Stimulated activated CD4-positive, alpha-beta T cell treated with anti-CD3 and anti-CD28 coated beads, Interleukin-1b, Interleukin-23, amount 100 ng/mL, for 1 hour (primary cell): ENCODE results near the gene NPEPL1.
"Not testable (repeated sequence)": the region's sequence is repeated elsewhere in the genome, so short reads cannot be mapped to it uniquely, and the experiment has no call there.

Experiments
- DNase-seq, 2 donors: peaks; one replicate each; pipeline ENCODE4 v3.0.0-alpha.2; 2020; ENCODE audit warnings: low read depth in 2 of 2

Gene NPEPL1

DNA sequence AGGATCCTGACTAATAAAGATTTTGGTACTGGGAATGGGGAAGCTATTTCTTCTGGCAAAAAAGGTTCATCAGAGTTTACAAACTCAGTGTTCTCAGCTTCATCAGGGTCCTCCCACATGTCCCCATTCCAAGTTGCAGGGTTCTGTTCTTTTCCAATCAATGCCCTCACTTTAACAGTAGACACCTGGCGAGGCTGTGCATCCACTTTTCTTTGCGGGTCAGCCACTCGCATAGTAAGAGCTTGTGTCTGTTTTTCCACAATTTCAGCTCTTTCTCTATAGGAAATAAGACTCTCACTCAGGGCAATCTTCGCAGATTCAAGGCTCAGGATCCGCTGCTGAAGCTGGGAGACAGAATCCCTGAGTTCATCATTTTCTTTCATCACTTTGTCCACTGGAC is 65.0 kb downstream of the NPEPL1 start:
- not testable (repeated sequence) for DNase-seq

GRCh38 chr20:58759947-58760346 is 67.3 kb downstream of the NPEPL1 start:
- no peak for DNase-seq

GRCh38 chr20:58760856-58761255 is 68.3 kb downstream of the NPEPL1 start:
- DNase-seq, result no peak

DNA sequence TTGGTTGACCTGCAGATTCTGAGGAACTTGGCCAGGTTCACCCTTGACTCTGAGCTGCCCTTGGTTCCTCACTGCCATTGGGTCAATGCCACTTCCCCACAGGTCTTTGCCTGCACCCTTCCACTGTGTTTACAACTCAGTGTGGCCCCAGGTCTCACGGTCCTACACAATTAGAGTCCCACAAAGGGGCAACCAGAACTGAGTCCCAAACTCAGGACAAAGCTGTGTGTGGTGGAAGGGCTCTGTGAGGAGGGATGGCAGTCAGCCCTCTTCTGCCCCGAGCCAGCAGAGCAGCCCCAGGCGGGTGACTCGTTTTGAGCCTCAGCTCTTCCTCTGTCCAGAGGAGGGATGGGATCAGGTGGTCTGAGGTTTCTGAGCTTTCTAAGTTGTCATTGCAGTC is 69.5 kb downstream of the NPEPL1 start:
- no peak for DNase-seq

GRCh38 chr20:58763076-58763475 is 70.5 kb downstream of the NPEPL1 start:
- DNase-seq, result no peak
